HepG2 (cell line): ENCODE results near the gene GGA1. TPM values are rescaled to one million over a fixed set of nuclear protein-coding genes. Genes with fewer than 3 reads are reported as not detected.

ENCODE experiments used
- HNRNPL ChIP-seq: fragments of 200-400 bp; formaldehyde crosslinking; IDR thresholded peaks from 2 replicates; pipeline ENCODE4 v1.6.1; 2017; ENCODE audit warnings: mild to moderate bottlenecking, low read depth, low read length
- NONO ChIP-seq, 2 experiments: fragments of 450-650 bp in 1 of 2; sonication (generic) in 1 of 2; formaldehyde crosslinking in 1 of 2; IDR thresholded peaks in 1 of 2; conservative IDR thresholded peaks in 1 of 2; 2 replicates each; pipeline versions ENCODE4 v1.6.1 to v1.8.0; 2017 to 2022; ENCODE audit warnings: mild to moderate bottlenecking in 1 of 2, missing genetic modification reagents in 1 of 2, moderate library complexity in 1 of 2
- SAFB2 ChIP-seq: sonication (generic); formaldehyde crosslinking; IDR thresholded peaks from 2 replicates; pipeline ENCODE4 v1.5.1; 2020; ENCODE audit warnings: missing genetic modification reagents, low read depth, mild to moderate bottlenecking, borderline replicate concordance
- SCMH1 ChIP-seq: sonication (generic); formaldehyde crosslinking; IDR thresholded peaks from 2 replicates; pipeline ENCODE4 v1.9.0; 2021; ENCODE audit warnings: missing genetic modification reagents, mild to moderate bottlenecking, borderline replicate concordance
- SNRNP70 ChIP-seq: fragments of 200-400 bp; formaldehyde crosslinking; IDR thresholded peaks from 2 replicates; pipeline ENCODE4 v1.6.1; 2017; ENCODE audit warnings: mild to moderate bottlenecking, low read depth, low read length, moderate library complexity
- SP4 ChIP-seq: sonication (generic); formaldehyde crosslinking; IDR thresholded peaks from 2 replicates; pipeline ENCODE4 v1.8.1; 2023; ENCODE audit warnings: mild to moderate bottlenecking, missing genetic modification reagents
- TAF1 ChIP-seq: sonication (generic); formaldehyde crosslinking; IDR thresholded peaks from 2 replicates; pipeline ENCODE4 v1.4.0; 2020; ENCODE audit warnings: missing genetic modification reagents
- ZNF331 ChIP-seq: sonication (generic); formaldehyde crosslinking; IDR thresholded peaks from 2 replicates; pipeline ENCODE4 v1.4.0; 2020; ENCODE audit warnings: missing genetic modification reagents
- ZNF333 ChIP-seq: sonication (generic); formaldehyde crosslinking; IDR thresholded peaks from 2 replicates; pipeline ENCODE4 v1.4.0; 2020; ENCODE audit warnings: mild to moderate bottlenecking, missing genetic modification reagents, borderline replicate concordance
- ZNF598 ChIP-seq: sonication (generic); formaldehyde crosslinking; IDR thresholded peaks from 2 replicates; pipeline ENCODE4 v1.5.1; 2020; ENCODE audit warnings: mild to moderate bottlenecking, missing genetic modification reagents, borderline replicate concordance
- ZNF720 ChIP-seq: sonication (generic); formaldehyde crosslinking; IDR thresholded peaks from 2 replicates; pipeline ENCODE4 v1.4.0; 2020; ENCODE audit warnings: missing genetic modification reagents
- ZNF780A ChIP-seq: sonication (generic); formaldehyde crosslinking; IDR thresholded peaks from 2 replicates; pipeline ENCODE4 v1.8.0; 2022; ENCODE audit warnings: mild to moderate bottlenecking, missing genetic modification reagents, moderate library complexity
- ZNF782 ChIP-seq: sonication (generic); formaldehyde crosslinking; IDR thresholded peaks from 2 replicates; pipeline ENCODE4 v1.4.0; 2020; ENCODE audit warnings: missing genetic modification reagents, mild to moderate bottlenecking, borderline replicate concordance
- polyA plus RNA-seq, 8 experiments: library from polyadenylated mRNA; depleted of rRNA in 3 of 8; stranded (reverse) in 7 of 8; unstranded in 1 of 8; fragments of >200 nt; fragmentation: Illumina TruSeq in 4 of 8; extraction: Trizol in 4 of 8; gene quantifications; 2 replicates each; pipeline versions ENCODE4 v1.2.1 to v1.2.3, GENCODE V29; 2011 to 2016; ENCODE audit warnings: low read depth in 4 of 8, missing spikeins in 1 of 8, mixed read lengths in 1 of 8; ENCODE audit not compliant: insufficient read depth in 1 of 8
- total RNA-seq, 5 experiments: library from RNA; depleted of rRNA; stranded (reverse); fragments of >200 nt; fragmentation: Illumina TruSeq; extraction: Trizol; gene quantifications; 2 replicates each; pipeline ENCODE4 v1.2.3, GENCODE V29; 2016; ENCODE audit warnings: low read depth in 1 of 5
- TF ChIP-seq, protein P1 (sequence below): sonication (generic); formaldehyde crosslinking; IDR thresholded peaks from 2 replicates; pipeline ENCODE4 v1.5.0; 2020; ENCODE audit warnings: missing genetic modification reagents
- TF ChIP-seq, protein P2 (sequence below): IDR thresholded peaks from 2 replicates; pipeline ENCODE4 v1.6.1; 2016; ENCODE audit warnings: missing compliant biosample characterization, missing genetic modification reagents, borderline replicate concordance
- TF ChIP-seq, protein P3 (sequence below): sonication (generic); formaldehyde crosslinking; IDR thresholded peaks from 2 replicates; pipeline ENCODE4 v1.5.0; 2020; ENCODE audit warnings: missing genetic modification reagents
- TF ChIP-seq, protein P4 (sequence below): sonication (generic); formaldehyde crosslinking; IDR thresholded peaks from 2 replicates; pipeline ENCODE4 v1.4.0; 2020; ENCODE audit warnings: missing genetic modification reagents, low read depth, mild to moderate bottlenecking, borderline replicate concordance
- TF ChIP-seq, protein P5 (sequence below): sonication (generic); formaldehyde crosslinking; IDR thresholded peaks from 2 replicates; pipeline ENCODE4 v1.9.0; 2021; ENCODE audit warnings: mild to moderate bottlenecking, missing genetic modification reagents

The GGA1 gene
- total and polyA plus RNA-seq, 2 of the 13 experiments (the other 11 are each of a cell fraction or from before 2014, with no cell fraction given) = 29.1 to 87.2 TPM

DNA sequence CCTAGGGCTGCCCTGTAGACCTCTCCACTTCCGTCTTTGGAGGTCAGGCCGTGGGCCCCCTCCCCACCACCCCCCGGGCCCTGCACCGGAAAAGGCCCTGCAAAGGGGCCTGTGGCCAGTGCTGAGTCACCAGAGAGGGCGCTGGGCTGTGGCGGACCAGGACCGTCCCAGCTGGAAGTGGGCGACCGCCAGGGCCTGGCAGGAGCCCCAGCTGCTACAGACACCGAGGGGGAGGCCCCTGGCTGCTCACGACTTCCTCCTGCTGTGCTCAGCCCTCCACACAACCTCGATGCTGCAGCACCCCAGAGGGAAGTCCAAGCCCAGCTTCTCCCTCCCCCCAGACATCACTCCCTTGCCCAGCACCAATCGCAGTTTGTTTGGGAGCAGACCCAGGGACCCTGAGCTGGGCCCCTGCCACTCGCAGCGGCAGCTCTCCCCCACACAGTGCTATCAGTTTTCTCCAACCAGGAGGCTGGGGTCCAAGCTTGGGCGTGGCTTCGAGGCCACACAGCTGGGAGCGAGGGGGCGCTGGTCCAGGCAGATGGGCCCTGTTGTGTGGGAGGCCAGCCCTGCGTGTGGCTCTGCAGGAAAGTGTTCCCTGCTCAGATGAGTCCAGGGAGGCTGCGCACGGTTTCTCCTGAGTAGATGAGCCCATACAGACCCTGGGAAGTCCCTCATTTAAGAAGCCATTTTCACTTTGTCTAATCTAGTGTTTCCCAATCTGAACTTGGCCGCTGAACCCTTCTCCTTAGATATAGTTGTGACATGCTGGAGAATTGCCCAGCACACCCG lies 25.2 kb downstream of the GGA1 start (continued):
- TF ChIP-seq, protein P1, sequence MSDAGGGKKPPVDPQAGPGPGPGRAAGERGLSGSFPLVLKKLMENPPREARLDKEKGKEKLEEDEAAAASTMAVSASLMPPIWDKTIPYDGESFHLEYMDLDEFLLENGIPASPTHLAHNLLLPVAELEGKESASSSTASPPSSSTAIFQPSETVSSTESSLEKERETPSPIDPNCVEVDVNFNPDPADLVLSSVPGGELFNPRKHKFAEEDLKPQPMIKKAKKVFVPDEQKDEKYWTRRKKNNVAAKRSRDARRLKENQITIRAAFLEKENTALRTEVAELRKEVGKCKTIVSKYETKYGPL = no peak
- TF ChIP-seq, protein P2, sequence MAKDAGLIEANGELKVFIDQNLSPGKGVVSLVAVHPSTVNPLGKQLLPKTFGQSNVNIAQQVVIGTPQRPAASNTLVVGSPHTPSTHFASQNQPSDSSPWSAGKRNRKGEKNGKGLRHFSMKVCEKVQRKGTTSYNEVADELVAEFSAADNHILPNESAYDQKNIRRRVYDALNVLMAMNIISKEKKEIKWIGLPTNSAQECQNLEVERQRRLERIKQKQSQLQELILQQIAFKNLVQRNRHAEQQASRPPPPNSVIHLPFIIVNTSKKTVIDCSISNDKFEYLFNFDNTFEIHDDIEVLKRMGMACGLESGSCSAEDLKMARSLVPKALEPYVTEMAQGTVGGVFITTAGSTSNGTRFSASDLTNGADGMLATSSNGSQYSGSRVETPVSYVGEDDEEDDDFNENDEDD (CRISPR knock-in tag) = no peak; the same call in 1 of the 2 replicates
- TF ChIP-seq ZNF720 (CRISPR knock-in tag) (no peak), TAF1 (CRISPR knock-in tag) (peak; percentile 74), ZNF598 (CRISPR knock-in tag) (no peak), SP4 (CRISPR knock-in tag) (peak; percentile 74), SCMH1 (no peak), NONO (IDR thresholded peaks at IDR 0.05) (no peak), NONO (CRISPR knock-in tag; conservative IDR thresholded peaks at IDR 0.05) (peak; percentile 90), HNRNPL (peak; percentile 83), ZNF782 (CRISPR knock-in tag) (no peak; the same call in 1 of the 2 replicates), ZNF333 (CRISPR knock-in tag) (no peak), ZNF331 (peak; percentile 29; the same call in 1 of the 2 replicates), SNRNP70 (no peak), SAFB2 (no peak; the same call in 1 of the 2 replicates), ZNF780A (CRISPR knock-in tag) (no peak)
- TF ChIP-seq, protein P3, sequence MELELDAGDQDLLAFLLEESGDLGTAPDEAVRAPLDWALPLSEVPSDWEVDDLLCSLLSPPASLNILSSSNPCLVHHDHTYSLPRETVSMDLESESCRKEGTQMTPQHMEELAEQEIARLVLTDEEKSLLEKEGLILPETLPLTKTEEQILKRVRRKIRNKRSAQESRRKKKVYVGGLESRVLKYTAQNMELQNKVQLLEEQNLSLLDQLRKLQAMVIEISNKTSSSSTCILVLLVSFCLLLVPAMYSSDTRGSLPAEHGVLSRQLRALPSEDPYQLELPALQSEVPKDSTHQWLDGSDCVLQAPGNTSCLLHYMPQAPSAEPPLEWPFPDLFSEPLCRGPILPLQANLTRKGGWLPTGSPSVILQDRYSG (CRISPR knock-in tag) = no peak; the same call in 1 of the 2 replicates
- TF ChIP-seq, protein P4, sequence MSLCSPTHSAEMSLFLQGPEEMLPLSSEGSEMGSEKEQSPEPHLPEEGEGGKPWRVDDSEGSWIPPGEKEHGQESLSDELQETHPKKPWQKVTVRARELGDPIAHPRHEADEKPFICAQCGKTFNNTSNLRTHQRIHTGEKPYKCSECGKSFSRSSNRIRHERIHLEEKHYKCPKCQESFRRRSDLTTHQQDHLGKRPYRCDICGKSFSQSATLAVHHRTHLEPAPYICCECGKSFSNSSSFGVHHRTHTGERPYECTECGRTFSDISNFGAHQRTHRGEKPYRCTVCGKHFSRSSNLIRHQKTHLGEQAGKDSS = peak; percentile 76; the same call in 1 of the 2 replicates
- TF ChIP-seq, protein P5, sequence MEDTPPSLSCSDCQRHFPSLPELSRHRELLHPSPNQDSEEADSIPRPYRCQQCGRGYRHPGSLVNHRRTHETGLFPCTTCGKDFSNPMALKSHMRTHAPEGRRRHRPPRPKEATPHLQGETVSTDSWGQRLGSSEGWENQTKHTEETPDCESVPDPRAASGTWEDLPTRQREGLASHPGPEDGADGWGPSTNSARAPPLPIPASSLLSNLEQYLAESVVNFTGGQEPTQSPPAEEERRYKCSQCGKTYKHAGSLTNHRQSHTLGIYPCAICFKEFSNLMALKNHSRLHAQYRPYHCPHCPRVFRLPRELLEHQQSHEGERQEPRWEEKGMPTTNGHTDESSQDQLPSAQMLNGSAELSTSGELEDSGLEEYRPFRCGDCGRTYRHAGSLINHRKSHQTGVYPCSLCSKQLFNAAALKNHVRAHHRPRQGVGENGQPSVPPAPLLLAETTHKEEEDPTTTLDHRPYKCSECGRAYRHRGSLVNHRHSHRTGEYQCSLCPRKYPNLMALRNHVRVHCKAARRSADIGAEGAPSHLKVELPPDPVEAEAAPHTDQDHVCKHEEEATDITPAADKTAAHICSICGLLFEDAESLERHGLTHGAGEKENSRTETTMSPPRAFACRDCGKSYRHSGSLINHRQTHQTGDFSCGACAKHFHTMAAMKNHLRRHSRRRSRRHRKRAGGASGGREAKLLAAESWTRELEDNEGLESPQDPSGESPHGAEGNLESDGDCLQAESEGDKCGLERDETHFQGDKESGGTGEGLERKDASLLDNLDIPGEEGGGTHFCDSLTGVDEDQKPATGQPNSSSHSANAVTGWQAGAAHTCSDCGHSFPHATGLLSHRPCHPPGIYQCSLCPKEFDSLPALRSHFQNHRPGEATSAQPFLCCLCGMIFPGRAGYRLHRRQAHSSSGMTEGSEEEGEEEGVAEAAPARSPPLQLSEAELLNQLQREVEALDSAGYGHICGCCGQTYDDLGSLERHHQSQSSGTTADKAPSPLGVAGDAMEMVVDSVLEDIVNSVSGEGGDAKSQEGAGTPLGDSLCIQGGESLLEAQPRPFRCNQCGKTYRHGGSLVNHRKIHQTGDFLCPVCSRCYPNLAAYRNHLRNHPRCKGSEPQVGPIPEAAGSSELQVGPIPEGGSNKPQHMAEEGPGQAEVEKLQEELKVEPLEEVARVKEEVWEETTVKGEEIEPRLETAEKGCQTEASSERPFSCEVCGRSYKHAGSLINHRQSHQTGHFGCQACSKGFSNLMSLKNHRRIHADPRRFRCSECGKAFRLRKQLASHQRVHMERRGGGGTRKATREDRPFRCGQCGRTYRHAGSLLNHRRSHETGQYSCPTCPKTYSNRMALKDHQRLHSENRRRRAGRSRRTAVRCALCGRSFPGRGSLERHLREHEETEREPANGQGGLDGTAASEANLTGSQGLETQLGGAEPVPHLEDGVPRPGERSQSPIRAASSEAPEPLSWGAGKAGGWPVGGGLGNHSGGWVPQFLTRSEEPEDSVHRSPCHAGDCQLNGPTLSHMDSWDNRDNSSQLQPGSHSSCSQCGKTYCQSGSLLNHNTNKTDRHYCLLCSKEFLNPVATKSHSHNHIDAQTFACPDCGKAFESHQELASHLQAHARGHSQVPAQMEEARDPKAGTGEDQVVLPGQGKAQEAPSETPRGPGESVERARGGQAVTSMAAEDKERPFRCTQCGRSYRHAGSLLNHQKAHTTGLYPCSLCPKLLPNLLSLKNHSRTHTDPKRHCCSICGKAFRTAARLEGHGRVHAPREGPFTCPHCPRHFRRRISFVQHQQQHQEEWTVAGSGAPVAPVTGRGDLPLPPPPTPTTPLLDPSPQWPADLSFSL (CRISPR knock-in tag) = 0 out of 2 replicates have a peak, but pooled peaks have one; percentile 34
